Activated T-helper 1 cell treated with anti-CD3 and anti-CD28 coated beads, Interleukin-12 subunit alpha, Interleukin-12 subunit beta, Interleukin-2, Interleukin-4 antibody, amounts not matched to agents 30 ng/mL and 10 ng/mL and 1 ng/mL, durations not matched to agents 14 hours and 24 hours and 36 hours (primary cell): ENCODE results near the gene RNF187. TPM values are rescaled to one million over a fixed set of nuclear protein-coding genes. Genes with fewer than 3 reads are reported as not detected.
"Not testable (repeated sequence)": the region's sequence is repeated elsewhere in the genome, so short reads cannot be mapped to it uniquely, and the experiment has no call there.

Source experiments
- DNase-seq: peaks from one replicate; pipeline ENCODE4 v3.0.0; 2021; ENCODE audit warnings: low spot score
- H3K27ac Mint-ChIP-seq: one replicate; pipeline ENCODE4 v1.8.0; 2021; ENCODE audit warnings: mild to moderate bottlenecking, mixed read lengths
- H3K27me3 Mint-ChIP-seq: one replicate; pipeline ENCODE4 v1.8.0; 2022; ENCODE audit warnings: mild to moderate bottlenecking, moderate library complexity, mixed read lengths; ENCODE audit not compliant: insufficient read depth
- H3K36me3 Mint-ChIP-seq: one replicate; pipeline ENCODE4 v1.8.0; 2021; ENCODE audit warnings: low read depth, mixed read lengths
- H3K4me1 Mint-ChIP-seq: one replicate; pipeline ENCODE4 v1.8.0; 2021; ENCODE audit warnings: low read depth, mixed read lengths
- H3K4me3 Mint-ChIP-seq: one replicate; pipeline ENCODE4 v1.8.0; 2021; ENCODE audit warnings: mild to moderate bottlenecking, moderate library complexity, mixed read lengths
- H3K9me3 Mint-ChIP-seq: one replicate; pipeline ENCODE4 v1.8.0; 2021; ENCODE audit warnings: mixed read lengths
- intact Hi-C: fragments of 100-400 bp; cut with micrococcal nuclease; formaldehyde crosslinking; loops from one replicate; pipeline ENCODE4 v1.15.1; 2024
- total RNA-seq: library from RNA; stranded (reverse); gene quantifications from 2 replicates; pipeline ENCODE4 v1.2.3, GENCODE V29; 2022

RNF187 gene
- total RNA-seq, 1 donor from 2014 or later = 137 TPM

- intact Hi-C loops = loop anchor here (1.0 to 10.0 kb wide), 13 partner anchors 8 to 1095 kb away; partner anchors contain the start of genes ABCB10, CCSAP, GUK1 and TRIM17
- H3K27ac Mint-ChIP-seq = peak overlapping the region; percentile 88
- peaks cover 9% of the 10 kb centered on the region for H3K27me3 Mint-ChIP-seq
- H3K36me3 Mint-ChIP-seq = peaks cover 2% of the 10 kb centered on the region
- peak; percentile 75 for DNase-seq
- peak overlapping the region; percentile 85 for H3K4me3 Mint-ChIP-seq
- no peaks in the 10 kb centered on the region for H3K9me3 Mint-ChIP-seq
- peaks cover 61% of the 10 kb centered on the region for H3K4me1 Mint-ChIP-seq
Measured at GRCh38 chr1:228463559-228464455, 23.4 kb upstream of the RNF187 start.

GRCh38 chr1:228464487-228464983, 22.6 kb upstream of the RNF187 start:
- intact Hi-C loops = loop anchor here (1.0 to 10.0 kb wide), 11 partner anchors 8 to 1094 kb away; partner anchors contain the start of genes ABCB10, CCSAP, GUK1 and TRIM17
- peaks cover 61% of the 10 kb centered on the region for H3K4me1 Mint-ChIP-seq

GRCh38 chr1:228465141-228465540, 22.0 kb upstream of the RNF187 start:
- DNase-seq = no peak
- Mint-ChIP-seq H3K4me3 (peak overlapping the region; percentile 85), H3K9me3 (no peaks in the 10 kb centered on the region), H3K27ac (peak overlapping the region; percentile 88), H3K27me3 (peaks cover 11% of the 10 kb centered on the region), H3K36me3 (no peaks in the 10 kb centered on the region), H3K4me1 (peaks cover 61% of the 10 kb centered on the region)
- intact Hi-C loops = loop anchor here (1.0 to 10.0 kb wide), 6 partner anchors 8 to 1094 kb away; partner anchors contain the start of genes ABCB10, CCSAP and TRIM17

More at GRCh38 chr1:228464487-228464983, 22.6 kb upstream of the RNF187 start:
- Mint-ChIP-seq H3K27me3 (peaks cover 11% of the 10 kb centered on the region), H3K4me3 (peak overlapping the region; percentile 85), H3K36me3 (no peaks in the 10 kb centered on the region), H3K27ac (peak overlapping the region; percentile 88), H3K9me3 (no peaks in the 10 kb centered on the region)
- peak; percentile 88 for DNase-seq

- Mint-ChIP-seq H3K4me3 (peak overlapping the region; percentile 85), H3K27ac (peak overlapping the region; percentile 88), H3K4me1 (peaks cover 59% of the 10 kb centered on the region), H3K9me3 (no peaks in the 10 kb centered on the region), H3K36me3 (no peaks in the 10 kb centered on the region), H3K27me3 (peaks cover 11% of the 10 kb centered on the region)
- intact Hi-C loops = loop anchor here (1.0 to 10.0 kb wide), 6 partner anchors 8 to 1093 kb away; partner anchors contain the start of genes ABCB10, CCSAP and TRIM17
- peak; percentile 33 for DNase-seq
Measured at GRCh38 chr1:228465571-228466146, 21.5 kb upstream of the RNF187 start.

- Mint-ChIP-seq H3K4me1 (peaks cover 54% of the 10 kb centered on the region), H3K27me3 (peaks cover 18% of the 10 kb centered on the region)
- H3K9me3 Mint-ChIP-seq, H3K4me3 Mint-ChIP-seq, DNase-seq, H3K36me3 Mint-ChIP-seq, H3K27ac Mint-ChIP-seq: not testable (repeated sequence)
- intact Hi-C loops = loop anchor here (10.0 kb wide), 1 partner anchor 877 kb away; the partner anchor contains the start of gene CCSAP
Measured at GRCh38 chr1:228468188-228468587, 19.0 kb upstream of the RNF187 start.

- intact Hi-C loops = loop anchor here (10.0 kb wide), 1 partner anchor 875 kb away; the partner anchor contains the start of gene CCSAP
- peaks cover 51% of the 10 kb centered on the region for H3K4me1 Mint-ChIP-seq
- H3K27me3 Mint-ChIP-seq = peaks cover 18% of the 10 kb centered on the region
- no peaks in the 10 kb centered on the region for H3K36me3 Mint-ChIP-seq
- no peak for DNase-seq
- H3K4me3 Mint-ChIP-seq = no peak overlapping the region
- no peaks in the 10 kb centered on the region for H3K9me3 Mint-ChIP-seq
- H3K27ac Mint-ChIP-seq = no peak overlapping the region
Measured at GRCh38 chr1:228469413-228470162, 17.6 kb upstream of the RNF187 start.

GRCh38 chr1:228471154-228471761, 15.9 kb upstream of the RNF187 start:
- Mint-ChIP-seq H3K9me3 (no peaks in the 10 kb centered on the region), H3K36me3 (no peaks in the 10 kb centered on the region), H3K4me3 (no peak overlapping the region), H3K27ac (peak overlapping the region; percentile 14), H3K27me3 (peaks cover 18% of the 10 kb centered on the region), H3K4me1 (peaks cover 39% of the 10 kb centered on the region)
- DNase-seq = no peak
- intact Hi-C loops = no loop called here

- no peak overlapping the region for H3K4me3 Mint-ChIP-seq
- peaks cover 33% of the 10 kb centered on the region for H3K4me1 Mint-ChIP-seq
- no peaks in the 10 kb centered on the region for H3K9me3 Mint-ChIP-seq
- peak overlapping the region; percentile 14 for H3K27ac Mint-ChIP-seq
- no peaks in the 10 kb centered on the region for H3K36me3 Mint-ChIP-seq
- intact Hi-C loops = loop anchor here (1.0 to 2.0 kb wide), 4 partner anchors 8 to 43 kb away; no protein-coding TSS in a partner anchor
- peaks cover 18% of the 10 kb centered on the region for H3K27me3 Mint-ChIP-seq
- DNase-seq = no peak
Measured at GRCh38 chr1:228471762-228472398, 15.3 kb upstream of the RNF187 start.

- Mint-ChIP-seq H3K27ac (peak overlapping the region; percentile 49), H3K36me3 (no peaks in the 10 kb centered on the region), H3K4me1 (peaks cover 29% of the 10 kb centered on the region), H3K9me3 (no peaks in the 10 kb centered on the region), H3K4me3 (peak overlapping the region; percentile 13), H3K27me3 (peaks cover 20% of the 10 kb centered on the region)
- intact Hi-C loops = loop anchor here (1.0 to 2.0 kb wide), 4 partner anchors 8 to 43 kb away; no protein-coding TSS in a partner anchor
- DNase-seq = no peak
Measured at GRCh38 chr1:228472655-228473054, 14.5 kb upstream of the RNF187 start.

- intact Hi-C loops = no loop called here
- no peak overlapping the region for H3K4me3 Mint-ChIP-seq
- peaks cover 45% of the 10 kb centered on the region for H3K4me1 Mint-ChIP-seq
Measured at GRCh38 chr1:228474507-228474906, 12.7 kb upstream of the RNF187 start.

GRCh38 chr1:228475812-228476211, 11.4 kb upstream of the RNF187 start:
- DNase-seq = no peak
- Mint-ChIP-seq H3K4me3 (no peak overlapping the region), H3K9me3 (no peaks in the 10 kb centered on the region), H3K27ac (no peak overlapping the region), H3K27me3 (peaks cover 9% of the 10 kb centered on the region), H3K4me1 (peaks cover 53% of the 10 kb centered on the region), H3K36me3 (no peaks in the 10 kb centered on the region)
- intact Hi-C loops = no loop called here

More at GRCh38 chr1:228474507-228474906, 12.7 kb upstream of the RNF187 start:
- peaks cover 10% of the 10 kb centered on the region for H3K27me3 Mint-ChIP-seq
- no peak overlapping the region for H3K27ac Mint-ChIP-seq
- no peak for DNase-seq
- no peaks in the 10 kb centered on the region for H3K9me3 Mint-ChIP-seq
- H3K36me3 Mint-ChIP-seq = no peaks in the 10 kb centered on the region
